Thyroid gland (tissue), 4 donors: ENCODE data around the gene POLN. TPM values are rescaled to one million over a fixed set of nuclear protein-coding genes. Genes with fewer than 3 reads are reported as not detected.

Source experiments
- DNase-seq, 2 donors: peaks; one replicate each; pipeline ENCODE4 v3.0.0-alpha.2; 2019
- H3K27ac ChIP-seq, 3 donors: fragments of 200-600 bp; sonication (generic); 1 replicate in 2 of 3; 2 replicates in 1 of 3; pipeline ENCODE4 v1.5.1; 2016 to 2019; ENCODE audit warnings: mild to moderate bottlenecking in 1 of 3, moderate library complexity in 1 of 3
- H3K27me3 ChIP-seq: fragments of 200-600 bp; sonication (generic); one replicate; pipeline ENCODE4 v1.5.1; 2019
- H3K36me3 ChIP-seq, 2 donors: fragments of 200-600 bp; sonication (generic); one replicate each; pipeline ENCODE4 v1.5.1; 2016 to 2019
- H3K4me1 ChIP-seq, 2 donors: fragments of 200-600 bp; sonication (generic); one replicate each; pipeline ENCODE4 v1.5.1; 2017 to 2019
- H3K4me3 ChIP-seq, 3 donors: fragments of 200-600 bp; sonication (generic); replicated peaks in 1 of 3; 1 replicate in 2 of 3; 2 replicates in 1 of 3; pipeline ENCODE4 v1.5.1; 2016; ENCODE audit warnings: mild to moderate bottlenecking in 1 of 3
- H3K9me3 ChIP-seq: fragments of 200-600 bp; sonication (generic); one replicate; pipeline ENCODE4 v1.5.1; 2017
- CTCF ChIP-seq, 6 experiments: fragments of 200-600 bp in 3 of 6; fragments of 450-650 bp in 3 of 6; sonication (generic) in 3 of 6; IDR thresholded peaks; one replicate each; pipeline ENCODE4 v1.5.1; 2016 to 2019; ENCODE audit warnings: antibody characterized with exemption in 6 of 6, mild to moderate bottlenecking in 2 of 6, inconsistent platforms in 1 of 6, moderate library complexity in 1 of 6
- POLR2A ChIP-seq, 2 donors: fragments of 450-650 bp; IDR thresholded peaks; one replicate each; pipeline ENCODE4 v1.6.1; 2017; ENCODE audit warnings: antibody characterized with exemption in 2 of 2, mild to moderate bottlenecking in 2 of 2, moderate library complexity in 1 of 2
- whole genome bisulfite sequencing, 2 donors: methylation state at CpG; one replicate each; pipeline ENCODE4 v1.1.5; 2017; 5-methylcytosine and 5-hydroxymethylcytosine counted together
- intact Hi-C: fragments of 100-400 bp; cut with DNase I; formaldehyde crosslinking; loops from one replicate; pipeline ENCODE4 v1.15.1; 2023
- total RNA-seq, 4 donors: library from RNA; depleted of rRNA; stranded (reverse); fragments of >200 nt; gene quantifications; one replicate each; pipeline ENCODE4 v1.2.3, GENCODE V29; 2016

POLN gene
- total RNA-seq, 4 donors from 2014 or later: 1.5 to 5.4 (median 3.0) TPM

GRCh38 chr4:2269618-2270163, 27.8 kb upstream of the POLN start:
- TF ChIP-seq POLR2A (IDR thresholded peaks at IDR 0.05) (no peak), CTCF (IDR thresholded peaks at IDR 0.05) (no peak)
- whole genome bisulfite sequencing, 2 donors: 87 to 93% methylated on average over 12 of the region's 12 CpGs
- no peak for DNase-seq
- Histone ChIP-seq H3K4me3 (no peak overlapping the region), H3K36me3 (no peaks in the 10 kb centered on the region), H3K4me1 (peaks cover 11 to 18% of the 10 kb centered on the region in 2 donors), H3K27me3 (no peaks in the 10 kb centered on the region), H3K27ac (no peak overlapping the region), H3K9me3 (no peaks in the 10 kb centered on the region)
- intact Hi-C loops: no loop called here

- Histone ChIP-seq H3K36me3 (no peaks in the 10 kb centered on the region), H3K27me3 (no peaks in the 10 kb centered on the region), H3K27ac (no peak overlapping the region), H3K9me3 (no peaks in the 10 kb centered on the region), H3K4me1 (peaks cover 11 to 18% of the 10 kb centered on the region in 2 donors), H3K4me3 (no peak overlapping the region)
- no peak for DNase-seq
- WGBS, 2 donors: 63 to 65% methylated on average over 2 to 4 of the region's 6 CpGs
- intact Hi-C loops: no loop called here
- TF ChIP-seq CTCF (IDR thresholded peaks at IDR 0.05): no peak
- TF ChIP-seq POLR2A (IDR thresholded peaks at IDR 0.05): no peak
These were observed 27.2 kb upstream of the POLN start for GRCh38 chr4:2269206-2269531.

- Histone ChIP-seq H3K4me3 (no peak overlapping the region), H3K36me3 (no peaks in the 10 kb centered on the region), H3K9me3 (no peaks in the 10 kb centered on the region), H3K27me3 (no peaks in the 10 kb centered on the region), H3K4me1 (peaks cover 13 to 18% of the 10 kb centered on the region in 2 donors), H3K27ac (no peak overlapping the region)
- TF ChIP-seq POLR2A (IDR thresholded peaks at IDR 0.05) (no peak), CTCF (IDR thresholded peaks at IDR 0.05) (no peak)
- WGBS, 2 donors: 82 to 84% methylated on average over 12 to 14 of the region's 22 CpGs
- intact Hi-C loops: no loop called here
- DNase-seq: no peak
These were observed 26.7 kb upstream of the POLN start for GRCh38 chr4:2268357-2269205.

- Histone ChIP-seq H3K4me1 (peaks cover 20 to 25% of the 10 kb centered on the region in 2 donors), H3K9me3 (no peaks in the 10 kb centered on the region), H3K36me3 (no peaks in the 10 kb centered on the region), H3K4me3 (no peak overlapping the region), H3K27ac (no peak overlapping the region), H3K27me3 (no peaks in the 10 kb centered on the region)
- WGBS, 2 donors: 97% methylated on average over 7 to 10 of the region's 12 CpGs
- TF ChIP-seq CTCF (IDR thresholded peaks at IDR 0.05) (no peak), POLR2A (IDR thresholded peaks at IDR 0.05) (no peak)
- intact Hi-C loops: no loop called here
- DNase-seq: no peak
These were observed 25.9 kb upstream of the POLN start for GRCh38 chr4:2267841-2268240.

- WGBS, 2 donors: 92% methylated on average over 9 to 12 of the region's 18 CpGs
- intact Hi-C loops: no loop called here
- peak overlapping the region in 1 of 3 donors; percentile 92 for H3K27ac ChIP-seq
These were observed 25.4 kb upstream of the POLN start for GRCh38 chr4:2267320-2267811.

More at GRCh38 chr4:2267320-2267811, 25.4 kb upstream of the POLN start:
- no peak for TF ChIP-seq CTCF (IDR thresholded peaks at IDR 0.05)
- no peak for TF ChIP-seq POLR2A (IDR thresholded peaks at IDR 0.05)
- H3K4me1 ChIP-seq: peaks cover 24 to 29% of the 10 kb centered on the region in 2 donors
- H3K27me3 ChIP-seq: no peaks in the 10 kb centered on the region
- no peak for DNase-seq
- no peak overlapping the region for H3K4me3 ChIP-seq
- H3K36me3 ChIP-seq: no peaks in the 10 kb centered on the region
- H3K9me3 ChIP-seq: no peaks in the 10 kb centered on the region
